HG03439 (cell line): ENCODE data around the gene OLR1.
A peak's percentile ranks its signal among the peaks of the same experiment; 100 is the strongest.
"Not testable (repeated sequence)": the region's sequence is repeated elsewhere in the genome, so short reads cannot be mapped to it uniquely, and the experiment has no call there.

Source experiments
- ATAC-seq: cut with Tn5 transposase; IDR thresholded peaks from one replicate; pipeline ENCODE4 v1.9.1; 2021; ENCODE audit warnings: mild to moderate bottlenecking, moderate library complexity; ENCODE audit not compliant: unreplicated experiment

The OLR1 gene

GRCh38 chr12:10171973-10172728, at the start of gene OLR1:
Gene OLR1 (minus strand): TSS chr12:10172132. CDS start chr12:10172077, 55 bp downstream.
- no peak for ATAC-seq

GRCh38 chr12:10220398-10221077, 48.6 kb upstream of the OLR1 start:
- ATAC-seq: no peak

GRCh38 chr12:10218021-10218420, 46.1 kb upstream of the OLR1 start:
- ATAC-seq: no peak

GRCh38 chr12:10215946-10216345, 44.0 kb upstream of the OLR1 start:
- not testable (repeated sequence) for ATAC-seq

GRCh38 chr12:10215436-10215835, 43.5 kb upstream of the OLR1 start:
- ATAC-seq: no peak

- no peak for ATAC-seq
Observed at GRCh38 chr12:10214895-10215267, 42.9 kb upstream of the OLR1 start.

- ATAC-seq: no peak
Observed at GRCh38 chr12:10214136-10214894, 42.4 kb upstream of the OLR1 start.

GRCh38 chr12:10213168-10214135, 41.5 kb upstream of the OLR1 start:
- peak; percentile 58 for ATAC-seq

- ATAC-seq: peak; percentile 72
Observed at GRCh38 chr12:10212739-10213131, 40.8 kb upstream of the OLR1 start, which contains the start of gene GABARAPL1. Gene GABARAPL1 (plus strand): TSS chr12:10212877. CDS start chr12:10213130, 253 bp downstream.

- ATAC-seq: peak; percentile 72
Observed at GRCh38 chr12:10211940-10212738, 40.2 kb upstream of the OLR1 start.

GRCh38 chr12:10211101-10211939, 39.4 kb upstream of the OLR1 start:
- no peak for ATAC-seq

- ATAC-seq: no peak
Observed at GRCh38 chr12:10210225-10210624, 38.3 kb upstream of the OLR1 start.

- no peak for ATAC-seq
Observed at GRCh38 chr12:10207136-10207535, 35.2 kb upstream of the OLR1 start.

- no peak for ATAC-seq
Observed at GRCh38 chr12:10205220-10205807, 33.4 kb upstream of the OLR1 start.

- ATAC-seq: not testable (repeated sequence)
Observed at GRCh38 chr12:10204495-10204894, 32.6 kb upstream of the OLR1 start.

GRCh38 chr12:10197879-10198278, 25.9 kb upstream of the OLR1 start:
- ATAC-seq: no peak

GRCh38 chr12:10196210-10196609, 24.3 kb upstream of the OLR1 start:
- no peak for ATAC-seq

- ATAC-seq: no peak
Observed at GRCh38 chr12:10194160-10194670, 22.3 kb upstream of the OLR1 start.
